SK-N-SH (cell line): ENCODE data around the gene RCAN2.

Experiments used
- CTCF ChIP-seq: fragments of 200-600 bp; sonication (generic); IDR thresholded peaks from 2 replicates; pipeline ENCODE4 v1.6.1; 2017; ENCODE audit warnings: antibody characterized with exemption, mild to moderate bottlenecking, moderate library complexity
- GATA2 ChIP-seq: sonication (generic); formaldehyde crosslinking; IDR thresholded peaks from 2 replicates; pipeline ENCODE4 v1.5.0; 2020; ENCODE audit warnings: mild to moderate bottlenecking, missing genetic modification reagents
- RAD21 ChIP-seq: IDR thresholded peaks from 2 replicates; pipeline ENCODE4 v1.6.1; 2012; ENCODE audit warnings: mild to moderate bottlenecking, low read length

DNA sequence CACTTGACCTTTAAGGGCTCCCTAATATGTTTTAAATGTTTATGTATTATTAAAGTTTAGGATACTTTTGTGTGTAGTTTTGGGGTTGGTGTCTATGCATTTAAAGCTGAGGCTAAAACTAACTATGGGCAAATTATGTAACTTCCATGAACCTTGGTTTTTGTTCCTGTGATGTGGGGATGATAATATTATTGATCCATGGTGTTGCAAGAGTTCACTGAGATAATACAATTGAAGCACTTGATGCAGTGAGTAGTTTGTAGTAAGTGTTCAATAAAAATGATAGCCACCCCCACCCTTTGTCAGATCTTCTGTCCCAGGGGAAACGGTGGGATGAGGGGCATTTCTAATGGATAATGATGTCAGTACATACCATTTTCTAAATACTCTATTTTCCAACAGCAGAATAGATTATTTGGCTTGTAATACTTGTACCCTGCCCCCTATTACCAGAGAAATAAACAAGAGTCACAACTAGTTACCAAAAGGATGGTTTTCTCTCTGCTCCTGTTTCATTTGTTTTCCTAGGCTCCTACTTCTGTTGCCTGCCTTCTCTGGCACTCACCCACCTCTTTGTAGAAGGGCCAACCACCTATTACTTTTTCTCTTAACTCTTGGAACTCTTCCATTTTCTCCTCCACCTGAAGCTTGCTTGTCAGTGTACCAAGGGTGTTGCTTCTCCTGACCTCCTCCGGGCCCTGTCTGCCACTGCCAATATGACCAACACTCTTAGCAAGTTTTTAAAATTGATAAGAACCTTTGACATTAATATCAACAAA is 97.9 kb downstream of the RCAN2 start:
- TF ChIP-seq GATA2 (CRISPR knock-in tag) (no peak), RAD21 (no peak), CTCF (no peak)
